GM23338 (cell line): ENCODE measurements around the gene CCDC60. TPM values are rescaled to one million over a fixed set of nuclear protein-coding genes. Genes with fewer than 3 reads are reported as not detected.

Experiments
- ATAC-seq: fragments of 200-7000 bp; cut with Tn5 transposase; 3 replicates; pipeline ENCODE4 v1.9.1; 2020
- DNase-seq: peaks from one replicate; pipeline ENCODE4 v3.0.0-alpha.2; 2015; ENCODE audit warnings: low spot score
- H2AFZ ChIP-seq: fragments of 200-600 bp; sonication (generic); 2 replicates; pipeline ENCODE4 v1.8.0; 2016; ENCODE audit warnings: antibody characterized with exemption, mild to moderate bottlenecking, moderate library complexity
- H3F3A ChIP-seq: fragments of 200-600 bp; sonication (generic); replicated peaks from 2 replicates; pipeline ENCODE4 v1.8.0; 2017; ENCODE audit warnings: antibody characterized with exemption, mixed run types, low read depth
- H3K27ac ChIP-seq: fragments of 200-600 bp; sonication (generic); 2 replicates; pipeline ENCODE4 v1.6.1; 2016; ENCODE audit warnings: low read depth
- H3K27me3 ChIP-seq: fragments of 200-600 bp; sonication (generic); 2 replicates; pipeline ENCODE4 v1.8.0; 2016; ENCODE audit warnings: mild to moderate bottlenecking, mixed run types, moderate library complexity; ENCODE audit not compliant: insufficient read depth
- H3K36me3 ChIP-seq: fragments of 200-600 bp; sonication (generic); 2 replicates; pipeline ENCODE4 v1.8.0; 2016; ENCODE audit warnings: mild to moderate bottlenecking; ENCODE audit not compliant: insufficient read depth
- H3K4me1 ChIP-seq: fragments of 200-600 bp; sonication (generic); 2 replicates; pipeline ENCODE4 v1.8.0; 2016; ENCODE audit warnings: mild to moderate bottlenecking, moderate library complexity; ENCODE audit not compliant: insufficient read depth
- H3K4me2 ChIP-seq: fragments of 200-600 bp; sonication (generic); 2 replicates; pipeline ENCODE4 v1.7.1; 2017; ENCODE audit warnings: mixed run types
- H3K4me3 ChIP-seq: fragments of 200-600 bp; sonication (generic); 2 replicates; pipeline ENCODE4 v1.6.1; 2016; ENCODE audit warnings: mixed run types
- H3K79me2 ChIP-seq: fragments of 200-600 bp; sonication (generic); replicated peaks from 2 replicates; pipeline ENCODE4 v1.8.0; 2017; ENCODE audit warnings: mild to moderate bottlenecking; ENCODE audit not compliant: insufficient read depth
- H3K9me2 ChIP-seq: fragments of 200-600 bp; sonication (generic); 2 replicates; pipeline ENCODE4 v1.8.0; 2017; ENCODE audit not compliant: insufficient read depth
- H4K20me1 ChIP-seq: fragments of 200-600 bp; sonication (generic); replicated peaks from 2 replicates; pipeline ENCODE4 v1.8.0; 2017; ENCODE audit warnings: mild to moderate bottlenecking; ENCODE audit not compliant: insufficient read depth
- H3K27ac Mint-ChIP-seq: 2 replicates; pipeline ENCODE4 v1.8.0; 2020; ENCODE audit warnings: inconsistent platforms, mild to moderate bottlenecking, moderate library complexity, mixed read lengths
- H3K27me3 Mint-ChIP-seq: 3 replicates; pipeline ENCODE4 v1.8.0; 2022; ENCODE audit warnings: low read depth, mild to moderate bottlenecking, moderate library complexity, mixed read lengths, inconsistent platforms; ENCODE audit not compliant: insufficient read depth, poor library complexity
- H3K36me3 Mint-ChIP-seq: 3 replicates; pipeline ENCODE4 v1.8.0; 2021; ENCODE audit warnings: low read depth, mild to moderate bottlenecking, inconsistent platforms, moderate library complexity, mixed read lengths
- H3K4me1 Mint-ChIP-seq: 3 replicates; pipeline ENCODE4 v1.8.0; 2020; ENCODE audit warnings: mild to moderate bottlenecking, inconsistent platforms, mixed read lengths
- H3K4me3 Mint-ChIP-seq: 3 replicates; pipeline ENCODE4 v1.8.0; 2021; ENCODE audit warnings: moderate library complexity, mild to moderate bottlenecking, inconsistent platforms, mixed read lengths
- H3K9me3 Mint-ChIP-seq: 3 replicates; pipeline ENCODE4 v1.8.0; 2020; ENCODE audit warnings: moderate library complexity, mild to moderate bottlenecking, inconsistent platforms, mixed read lengths
- CREB1 ChIP-seq: fragments of 250-450 bp; sonication (Bioruptor Pico); IDR thresholded peaks from 2 replicates; pipeline ENCODE4 v1.5.0; 2020; ENCODE audit warnings: low read depth, mild to moderate bottlenecking, moderate library complexity
- ETS1 ChIP-seq: IDR thresholded peaks from 2 replicates; pipeline ENCODE4 v1.6.1; 2016; ENCODE audit warnings: antibody characterized with exemption
- EZH2 ChIP-seq: fragments of 200-600 bp; sonication (generic); IDR thresholded peaks from one replicate; pipeline ENCODE4 v1.8.0; 2017; ENCODE audit warnings: antibody characterized with exemption, mild to moderate bottlenecking, low read depth; ENCODE audit not compliant: unreplicated experiment
- EZH2phosphoT487 ChIP-seq: fragments of 200-600 bp; sonication (generic); IDR thresholded peaks from one replicate; pipeline ENCODE4 v1.8.1; 2018; ENCODE audit warnings: antibody characterized with exemption; ENCODE audit not compliant: unreplicated experiment
- JUNB ChIP-seq: IDR thresholded peaks from one replicate; pipeline ENCODE4 v1.6.1; 2016; ENCODE audit warnings: antibody characterized with exemption; ENCODE audit not compliant: unreplicated experiment
- NANOG ChIP-seq: IDR thresholded peaks from 2 replicates; pipeline ENCODE4 v1.6.1; 2016; ENCODE audit warnings: antibody characterized with exemption, borderline replicate concordance
- REST ChIP-seq: IDR thresholded peaks from one replicate; pipeline ENCODE4 v1.6.1; 2018; ENCODE audit warnings: antibody characterized with exemption; ENCODE audit not compliant: unreplicated experiment
- STAT1 ChIP-seq: IDR thresholded peaks from one replicate; pipeline ENCODE4 v1.6.1; 2016; ENCODE audit warnings: antibody characterized with exemption; ENCODE audit not compliant: unreplicated experiment
- ZNF114 ChIP-seq: fragments of 250-450 bp; sonication (Bioruptor Pico); IDR thresholded peaks from 2 replicates; pipeline ENCODE4 v1.5.0; 2020; ENCODE audit warnings: mild to moderate bottlenecking, moderate library complexity
- ZNF331 ChIP-seq: fragments of 250-450 bp; sonication (Bioruptor Pico); IDR thresholded peaks from 2 replicates; pipeline ENCODE4 v1.5.0; 2020; ENCODE audit warnings: low read depth, mild to moderate bottlenecking, moderate library complexity
- ZNF462 ChIP-seq: fragments of 250-450 bp; sonication (Bioruptor Pico); IDR thresholded peaks from 2 replicates; pipeline ENCODE4 v1.5.0; 2020; ENCODE audit warnings: mild to moderate bottlenecking, moderate library complexity
- polyA plus RNA-seq: library from polyadenylated mRNA; unstranded; fragments of >200 nt; fragmentation: Nextera tagmentation; extraction: Ambion mirVana; gene quantifications from 2 replicates; pipeline ENCODE4 v1.2.1, GENCODE V29; 2016
- total RNA-seq: library from RNA; depleted of rRNA; stranded (reverse); fragments of >200 nt; shearing (Covaris generic); gene quantifications from 2 replicates; pipeline ENCODE4 v1.2.3, GENCODE V29; 2014
- TF ChIP-seq, protein P1 (sequence below), 2 experiments: fragments of 200-600 bp in 1 of 2; sonication (generic) in 1 of 2; conservative IDR thresholded peaks; 2 replicates each; pipeline versions ENCODE4 v1.5.1 to v1.6.1; 2016 to 2017; ENCODE audit warnings: antibody characterized with exemption in 2 of 2, low read depth in 2 of 2, mild to moderate bottlenecking in 2 of 2, moderate library complexity in 1 of 2

Gene CCDC60
- total and polyA plus RNA-seq, 2 experiments from 2014 or later: 0.53 TPM; not detected in 1

GRCh38 chr12:119463211-119463926 is 128.8 kb downstream of the CCDC60 start (continued):
- TF ChIP-seq REST: no peak
- TF ChIP-seq NANOG: no peak
- TF ChIP-seq EZH2: no peak
- no peak for TF ChIP-seq ZNF114 (CRISPR knock-in tag)

DNA sequence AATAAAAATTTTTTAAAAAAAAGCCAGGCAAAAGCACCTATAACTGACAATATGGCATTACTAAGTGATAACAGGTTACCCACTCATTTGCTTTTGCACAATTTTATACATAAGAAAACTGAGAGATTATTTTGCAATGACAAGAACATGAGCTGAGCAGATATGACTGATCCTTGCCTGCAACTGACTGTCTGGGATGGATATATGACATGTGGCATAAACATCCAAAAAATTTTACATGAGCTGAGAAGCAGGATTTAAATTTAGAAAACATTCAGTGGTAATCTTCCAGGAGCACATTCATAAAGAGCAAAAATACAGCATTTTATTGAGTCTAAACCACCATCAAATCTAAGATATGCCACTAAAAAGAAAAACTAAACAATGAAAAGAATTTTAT is 133.8 kb downstream of the CCDC60 start:
- H2AFZ ChIP-seq: no peak overlapping the region
- Mint-ChIP-seq H3K9me3 (peaks cover 12% of the 10 kb centered on the region), H3K36me3 (no peaks in the 10 kb centered on the region; the same call in 1 of the 3 replicates), H3K4me1 (no peaks in the 10 kb centered on the region), H3K27ac (no peak overlapping the region), H3K4me3 (no peak overlapping the region), H3K27me3 (peaks cover 4% of the 10 kb centered on the region)
- no peaks in the 10 kb centered on the region; the same call in 1 of the 2 replicates for H3K36me3 ChIP-seq
- DNase-seq (no peak), ATAC-seq (no peak)
- no peak overlapping the region for H3K27ac ChIP-seq
- no peak overlapping the region for H3K4me3 ChIP-seq
- H3F3A ChIP-seq: no peaks in the 10 kb centered on the region
- peaks cover 2% of the 10 kb centered on the region; the same call in 1 of the 2 replicates for H3K9me2 ChIP-seq
- no peak overlapping the region for H3K4me2 ChIP-seq
- H3K27me3 ChIP-seq: no peaks in the 10 kb centered on the region
- H3K4me1 ChIP-seq: no peaks in the 10 kb centered on the region
- no peaks in the 10 kb centered on the region for H4K20me1 ChIP-seq
- no peaks in the 10 kb centered on the region for H3K79me2 ChIP-seq
- TF ChIP-seq, protein P1, sequence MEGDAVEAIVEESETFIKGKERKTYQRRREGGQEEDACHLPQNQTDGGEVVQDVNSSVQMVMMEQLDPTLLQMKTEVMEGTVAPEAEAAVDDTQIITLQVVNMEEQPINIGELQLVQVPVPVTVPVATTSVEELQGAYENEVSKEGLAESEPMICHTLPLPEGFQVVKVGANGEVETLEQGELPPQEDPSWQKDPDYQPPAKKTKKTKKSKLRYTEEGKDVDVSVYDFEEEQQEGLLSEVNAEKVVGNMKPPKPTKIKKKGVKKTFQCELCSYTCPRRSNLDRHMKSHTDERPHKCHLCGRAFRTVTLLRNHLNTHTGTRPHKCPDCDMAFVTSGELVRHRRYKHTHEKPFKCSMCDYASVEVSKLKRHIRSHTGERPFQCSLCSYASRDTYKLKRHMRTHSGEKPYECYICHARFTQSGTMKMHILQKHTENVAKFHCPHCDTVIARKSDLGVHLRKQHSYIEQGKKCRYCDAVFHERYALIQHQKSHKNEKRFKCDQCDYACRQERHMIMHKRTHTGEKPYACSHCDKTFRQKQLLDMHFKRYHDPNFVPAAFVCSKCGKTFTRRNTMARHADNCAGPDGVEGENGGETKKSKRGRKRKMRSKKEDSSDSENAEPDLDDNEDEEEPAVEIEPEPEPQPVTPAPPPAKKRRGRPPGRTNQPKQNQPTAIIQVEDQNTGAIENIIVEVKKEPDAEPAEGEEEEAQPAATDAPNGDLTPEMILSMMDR (conservative IDR thresholded peaks at IDR 0.05; ENCODE audit: low read depth in 2 of 2): no peak
- TF ChIP-seq ZNF462 (CRISPR knock-in tag): no peak
- no peak for TF ChIP-seq ETS1
- TF ChIP-seq EZH2phosphoT487: no peak
- no peak for TF ChIP-seq EZH2
- TF ChIP-seq CREB1: no peak
- no peak for TF ChIP-seq ZNF331 (CRISPR knock-in tag)
- no peak for TF ChIP-seq JUNB
- no peak for TF ChIP-seq NANOG
- TF ChIP-seq STAT1: no peak
- no peak for TF ChIP-seq ZNF114 (CRISPR knock-in tag)
